Measurements from ENCODE around the gene HECTD1.
"Not testable (repeated sequence)": the region's sequence is repeated elsewhere in the genome, so short reads cannot be mapped to it uniquely, and the experiment has no call there.

Gene HECTD1

DNA sequence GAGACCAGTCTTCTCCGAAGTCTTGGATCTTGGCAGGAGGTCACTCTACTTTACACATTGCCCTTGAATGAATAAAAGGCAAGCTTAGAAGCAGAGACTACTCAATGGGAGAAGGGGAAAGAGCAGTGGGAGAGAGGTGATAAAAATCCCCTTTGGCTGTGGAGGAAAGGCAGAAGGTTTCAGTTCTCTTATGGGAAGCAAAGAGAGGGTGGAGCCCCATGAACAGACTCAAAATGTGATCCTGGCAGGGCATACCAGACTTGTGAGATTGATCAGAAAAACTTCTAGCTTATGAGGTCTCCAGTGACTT, 49.6 kb upstream of the HECTD1 start (continued):
- TF ChIP-seq, protein P1, sequence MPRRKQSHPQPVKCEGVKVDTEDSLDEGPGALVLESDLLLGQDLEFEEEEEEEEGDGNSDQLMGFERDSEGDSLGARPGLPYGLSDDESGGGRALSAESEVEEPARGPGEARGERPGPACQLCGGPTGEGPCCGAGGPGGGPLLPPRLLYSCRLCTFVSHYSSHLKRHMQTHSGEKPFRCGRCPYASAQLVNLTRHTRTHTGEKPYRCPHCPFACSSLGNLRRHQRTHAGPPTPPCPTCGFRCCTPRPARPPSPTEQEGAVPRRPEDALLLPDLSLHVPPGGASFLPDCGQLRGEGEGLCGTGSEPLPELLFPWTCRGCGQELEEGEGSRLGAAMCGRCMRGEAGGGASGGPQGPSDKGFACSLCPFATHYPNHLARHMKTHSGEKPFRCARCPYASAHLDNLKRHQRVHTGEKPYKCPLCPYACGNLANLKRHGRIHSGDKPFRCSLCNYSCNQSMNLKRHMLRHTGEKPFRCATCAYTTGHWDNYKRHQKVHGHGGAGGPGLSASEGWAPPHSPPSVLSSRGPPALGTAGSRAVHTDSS (tag by site-specific recombination; IDR thresholded peaks at IDR 0.05) = no peak
- TF ChIP-seq ZNF792 (tag by site-specific recombination; IDR thresholded peaks at IDR 0.05) = no peak
- TF ChIP-seq, protein P2, sequence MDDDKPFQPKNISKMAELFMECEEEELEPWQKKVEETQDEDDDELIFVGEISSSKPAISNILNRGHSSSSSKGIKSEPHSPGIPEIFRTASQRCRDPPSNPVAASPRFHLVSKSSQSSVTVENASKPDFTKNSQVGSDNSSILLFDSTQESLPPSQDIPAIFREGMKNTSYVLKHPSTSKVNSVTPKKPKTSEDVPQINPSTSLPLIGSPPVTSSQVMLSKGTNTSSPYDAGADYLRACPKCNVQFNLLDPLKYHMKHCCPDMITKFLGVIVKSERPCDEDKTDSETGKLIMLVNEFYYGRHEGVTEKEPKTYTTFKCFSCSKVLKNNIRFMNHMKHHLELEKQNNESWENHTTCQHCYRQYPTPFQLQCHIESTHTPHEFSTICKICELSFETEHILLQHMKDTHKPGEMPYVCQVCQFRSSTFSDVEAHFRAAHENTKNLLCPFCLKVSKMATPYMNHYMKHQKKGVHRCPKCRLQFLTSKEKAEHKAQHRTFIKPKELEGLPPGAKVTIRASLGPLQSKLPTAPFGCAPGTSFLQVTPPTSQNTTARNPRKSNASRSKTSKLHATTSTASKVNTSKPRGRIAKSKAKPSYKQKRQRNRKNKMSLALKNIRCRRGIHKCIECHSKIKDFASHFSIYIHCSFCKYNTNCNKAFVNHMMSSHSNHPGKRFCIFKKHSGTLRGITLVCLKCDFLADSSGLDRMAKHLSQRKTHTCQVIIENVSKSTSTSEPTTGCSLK (tag by site-specific recombination; IDR thresholded peaks at IDR 0.05) = no peak

DNA sequence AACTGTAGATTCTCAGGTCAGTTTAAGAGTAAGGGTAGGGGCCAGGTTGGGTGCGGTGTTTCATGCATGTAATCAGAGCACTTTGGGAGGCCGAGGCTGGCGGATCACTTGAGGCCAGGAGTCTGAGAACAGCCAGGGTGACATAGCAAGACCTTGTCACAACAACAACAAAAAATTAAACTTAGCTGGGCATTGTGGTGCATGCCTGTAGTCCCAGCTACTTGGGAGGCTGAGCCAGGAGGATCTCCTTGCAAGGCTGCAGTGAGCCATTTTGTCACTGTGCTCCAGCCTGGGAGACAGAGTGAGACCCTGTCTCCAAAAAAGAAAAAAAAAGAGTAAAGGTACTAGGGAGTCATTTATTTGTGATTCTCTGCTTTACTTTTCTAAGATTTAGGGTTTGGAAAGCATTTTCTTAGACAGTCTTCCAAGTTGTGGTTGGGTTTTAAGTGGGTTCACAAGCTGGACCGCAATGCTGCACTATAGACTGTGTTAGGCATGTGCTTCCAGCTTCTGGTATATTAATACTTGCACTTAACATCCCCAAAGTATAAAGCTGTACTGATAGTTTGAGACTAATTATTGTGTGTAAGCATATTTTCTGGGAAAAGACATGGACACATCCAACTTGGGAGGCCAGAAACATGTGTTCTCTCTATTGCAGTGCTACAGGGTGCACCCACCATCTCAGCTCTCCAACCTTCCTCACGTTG, 49.1 kb upstream of the HECTD1 start:
- TF ChIP-seq ZFP3 (tag by site-specific recombination; IDR thresholded peaks at IDR 0.05; ENCODE audit: low read depth) (no peak), ZNF214 (tag by site-specific recombination; IDR thresholded peaks at IDR 0.05; ENCODE audit: borderline replicate concordance) (no peak), ZNF48 (tag by site-specific recombination; IDR thresholded peaks at IDR 0.05) (no peak), GLIS2 (tag by site-specific recombination; IDR thresholded peaks at IDR 0.05) (no peak), ZNF785 (tag by site-specific recombination; IDR thresholded peaks at IDR 0.05) (no peak), ZNF302 (tag by site-specific recombination; IDR thresholded peaks at IDR 0.05; ENCODE audit: low read depth) (no peak), ZNF221 (tag by site-specific recombination; IDR thresholded peaks at IDR 0.05; ENCODE audit: borderline replicate concordance) (no peak), SCRT1 (tag by site-specific recombination; IDR thresholded peaks at IDR 0.05; ENCODE audit: borderline replicate concordance) (no peak), HOXC10 (CRISPR knock-in tag; IDR thresholded peaks at IDR 0.05) (no peak), BCL11B (tag by site-specific recombination; IDR thresholded peaks at IDR 0.05; ENCODE audit: low read depth) (no peak)
- TF ChIP-seq, protein P1 (tag by site-specific recombination; IDR thresholded peaks at IDR 0.05) = no peak
- TF ChIP-seq, protein P3, sequence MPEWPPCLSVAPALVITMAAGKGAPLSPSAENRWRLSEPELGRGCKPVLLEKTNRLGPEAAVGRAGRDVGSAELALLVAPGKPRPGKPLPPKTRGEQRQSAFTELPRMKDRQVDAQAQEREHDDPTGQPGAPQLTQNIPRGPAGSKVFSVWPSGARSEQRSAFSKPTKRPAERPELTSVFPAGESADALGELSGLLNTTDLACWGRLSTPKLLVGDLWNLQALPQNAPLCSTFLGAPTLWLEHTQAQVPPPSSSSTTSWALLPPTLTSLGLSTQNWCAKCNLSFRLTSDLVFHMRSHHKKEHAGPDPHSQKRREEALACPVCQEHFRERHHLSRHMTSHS (tag by site-specific recombination; IDR thresholded peaks at IDR 0.05) = no peak
- H3K36me3 ChIP-seq (ENCODE audit: control insufficient read depth in 2 of 2, insufficient read depth in 1 of 2, low read length in 2 of 2) = no peaks in the 10 kb centered on the region
- POLR2A ChIA-PET = no interaction called here

DNA sequence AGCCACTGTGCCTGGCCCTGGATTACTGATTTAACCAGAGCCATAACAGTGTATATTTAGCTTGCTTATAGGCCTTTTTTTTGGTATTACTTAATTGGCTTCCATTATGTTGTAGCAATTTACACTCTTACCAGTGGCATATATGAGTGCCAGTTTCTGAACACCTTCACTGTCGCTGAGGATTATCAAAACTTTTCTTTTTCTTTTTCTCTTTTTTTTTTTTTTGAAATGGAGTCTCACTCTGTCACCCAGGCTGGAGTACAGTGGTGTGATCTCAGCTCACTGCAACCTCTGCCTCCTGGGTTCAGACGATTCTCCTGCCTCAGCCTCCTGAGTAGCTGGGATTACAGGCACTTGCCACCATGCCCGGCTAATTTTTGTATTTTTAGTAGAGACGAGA, 48.3 kb upstream of the HECTD1 start:
- CTCF ChIA-PET; H3K27ac ChIP-seq (ENCODE audit: extremely low read depth, low read depth, low read length); H3K4me1 ChIP-seq (ENCODE audit: control insufficient read depth, insufficient read depth, low read length); H3K4me3 ChIP-seq (ENCODE audit: low read depth, low read length); POLR2A ChIA-PET; H3K9me3 ChIP-seq (ENCODE audit: control insufficient read depth, insufficient read depth, low read depth, low read length); H3K36me3 ChIP-seq (ENCODE audit: control insufficient read depth in 2 of 2, insufficient read depth in 1 of 2, low read length in 2 of 2): not testable (repeated sequence)

More for the DNA sequence above, 49.1 kb upstream of the HECTD1 start:
- Histone ChIP-seq H3K4me3 (ENCODE audit: low read depth, low read length) (no peak overlapping the region), H3K4me1 (ENCODE audit: control insufficient read depth, insufficient read depth, low read length) (0 out of 2 replicates have a peak, but pooled peaks cover under 1% of the 10 kb centered on the region), H3K9me3 (ENCODE audit: control insufficient read depth, insufficient read depth, low read depth, low read length) (no peaks in the 10 kb centered on the region), H3K27ac (ENCODE audit: extremely low read depth, low read depth, low read length) (no peak overlapping the region)
- CTCF ChIA-PET = interaction anchor here (0.5 kb wide), 1 partner anchor 405 kb away, joined by 4 read pairs; no protein-coding TSS in a partner anchor
